Ammon's horn (tissue), 1 donor: Measurements from ENCODE around the gene ZFYVE9.

ENCODE experiments used
- DNase-seq: peaks from one replicate; pipeline ENCODE4 v3.0.0-alpha.2; 2016; ENCODE audit warnings: low spot score

ZFYVE9 gene

GRCh38 chr1:52240592-52241210, 98.8 kb downstream of the ZFYVE9 start:
- DNase-seq: no peak

GRCh38 chr1:52243221-52243987, 101.5 kb downstream of the ZFYVE9 start:
- DNase-seq: no peak

- DNase-seq: no peak
Observed at GRCh38 chr1:52249831-52250230, 107.9 kb downstream of the ZFYVE9 start.

GRCh38 chr1:52253421-52253820, 111.5 kb downstream of the ZFYVE9 start:
- no peak for DNase-seq

GRCh38 chr1:52259886-52260285, 118.0 kb downstream of the ZFYVE9 start:
- DNase-seq: no peak

- DNase-seq: no peak
Observed at GRCh38 chr1:52263153-52263910, 121.4 kb downstream of the ZFYVE9 start.

- DNase-seq: no peak
Observed at GRCh38 chr1:52264530-52265115, 122.7 kb downstream of the ZFYVE9 start.

- DNase-seq: no peak
Observed at GRCh38 chr1:52266507-52266906, 124.6 kb downstream of the ZFYVE9 start.

- peak; percentile 42 for DNase-seq
Observed at GRCh38 chr1:52268372-52268771, 126.5 kb downstream of the ZFYVE9 start.

GRCh38 chr1:52281518-52281917, 139.6 kb downstream of the ZFYVE9 start:
- DNase-seq: no peak

GRCh38 chr1:52288286-52288685, 146.4 kb downstream of the ZFYVE9 start:
- no peak for DNase-seq

- no peak for DNase-seq
Observed at GRCh38 chr1:52294580-52294979, 152.7 kb downstream of the ZFYVE9 start.

GRCh38 chr1:52296345-52296744, 154.5 kb downstream of the ZFYVE9 start:
- DNase-seq: peak; percentile 43

GRCh38 chr1:52305417-52306226, 163.7 kb downstream of the ZFYVE9 start:
- no peak for DNase-seq

- no peak for DNase-seq
Observed at GRCh38 chr1:52306227-52307006, 164.5 kb downstream of the ZFYVE9 start.

- DNase-seq: no peak
Observed at GRCh38 chr1:52321061-52321460, 179.2 kb downstream of the ZFYVE9 start.

- no peak for DNase-seq
Observed at GRCh38 chr1:52323731-52324130, 181.8 kb downstream of the ZFYVE9 start.

- DNase-seq: no peak
Observed at GRCh38 chr1:52325786-52326185, 183.9 kb downstream of the ZFYVE9 start.

- DNase-seq: no peak
Observed at GRCh38 chr1:52328615-52329014, 186.7 kb downstream of the ZFYVE9 start.

GRCh38 chr1:52332411-52332810, 190.5 kb downstream of the ZFYVE9 start:
- no peak for DNase-seq
